Kasumi-1 (cell line): Measurements from ENCODE around the gene PITPNB.

Experiments
- DNase-seq, 2 experiments: peaks; one replicate each; lab custom pipeline; 2025; lab: John Stamatoyannopoulos, UW

PITPNB gene

DNA sequence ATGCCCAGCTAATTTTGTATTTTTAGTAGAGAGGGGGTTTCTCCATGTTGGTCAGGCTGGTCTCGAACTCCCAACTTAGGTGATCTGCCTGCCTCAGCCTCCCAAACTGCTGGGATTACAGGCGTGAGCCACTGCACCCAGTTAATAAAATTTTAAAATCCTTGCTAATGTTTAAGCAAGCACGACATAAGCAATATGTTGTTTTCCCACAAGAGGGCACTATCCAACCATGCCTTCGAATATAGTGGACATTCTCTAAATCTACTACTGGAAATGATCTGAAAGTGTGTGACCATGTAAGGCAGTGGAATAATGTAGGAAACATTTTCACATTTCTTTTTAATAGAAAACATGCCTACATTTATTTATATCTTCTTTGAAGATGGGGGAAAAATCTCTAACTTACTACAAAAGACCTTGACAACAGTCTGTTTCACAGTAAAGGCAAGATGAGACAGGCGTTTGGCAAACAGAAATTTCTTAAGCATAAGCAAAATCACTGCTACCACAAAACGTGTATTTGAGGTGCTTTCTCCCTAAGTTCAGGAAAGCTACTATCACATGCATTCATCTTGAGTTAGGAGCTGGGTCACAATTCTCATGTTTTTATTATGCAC lies 38.2 kb downstream of the PITPNB start:
- peak; percentile 71 to 83 for DNase-seq

DNA sequence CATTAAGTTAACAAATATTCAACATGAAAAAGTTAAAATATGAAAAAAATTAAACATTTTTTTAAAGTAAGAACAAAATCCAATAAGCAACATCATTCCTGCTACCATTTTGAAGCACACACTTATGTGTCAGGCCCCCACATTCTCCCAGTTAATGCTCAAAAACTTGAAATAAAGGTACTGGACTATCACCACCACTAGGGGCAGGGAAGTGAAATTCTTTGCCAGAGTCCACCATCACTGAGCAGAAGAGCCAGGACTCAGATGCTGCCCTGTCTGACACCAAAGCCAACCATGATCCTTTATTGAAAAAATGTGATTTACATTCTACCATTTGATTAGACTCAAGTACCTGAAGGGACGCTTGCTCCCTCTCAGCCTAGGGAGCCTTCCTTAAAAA lies 39.1 kb downstream of the PITPNB start:
- peak; percentile 45 to 56 for DNase-seq

DNA sequence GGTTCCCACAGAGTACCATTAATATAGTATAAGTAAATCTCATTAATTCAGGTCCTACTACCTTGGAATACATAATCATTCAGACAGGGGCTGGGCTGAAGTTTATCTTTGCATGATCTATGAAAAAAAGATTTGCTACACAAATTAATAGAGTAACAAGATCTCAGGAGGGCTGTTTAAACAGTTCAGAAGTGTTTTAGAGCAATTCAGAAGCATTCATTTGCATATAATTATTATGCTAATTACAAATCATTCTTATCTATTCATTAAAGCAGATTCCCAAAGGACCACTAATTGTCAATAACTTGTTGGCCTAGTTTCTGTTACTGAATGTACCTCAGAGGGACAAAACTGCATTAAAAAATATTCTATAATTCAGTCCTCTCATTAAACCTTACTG lies 40.5 kb downstream of the PITPNB start:
- no peak for DNase-seq

GRCh38 chr22:27877501-27877900 lies 41.6 kb downstream of the PITPNB start:
- no peak for DNase-seq

GRCh38 chr22:27876684-27877083 lies 42.4 kb downstream of the PITPNB start:
- DNase-seq: no peak

DNA sequence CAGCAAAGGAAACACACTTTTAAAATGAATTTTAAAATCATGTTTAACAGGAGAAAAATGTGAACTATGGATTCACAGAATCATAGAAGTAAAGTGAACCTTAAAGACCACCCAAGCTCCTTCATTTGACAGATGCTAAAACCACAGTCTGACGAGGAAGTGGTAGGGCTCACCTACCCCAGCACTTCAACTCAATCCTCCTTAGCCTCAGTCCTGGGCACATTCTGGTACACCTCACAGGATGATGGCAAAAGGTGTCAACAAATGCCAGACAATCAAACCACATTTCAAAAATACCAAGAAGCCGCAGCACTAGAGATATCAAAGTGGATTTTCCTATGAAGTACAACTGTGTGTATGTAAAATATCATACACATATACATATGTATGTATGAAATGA lies 43.1 kb downstream of the PITPNB start:
- no peak for DNase-seq

GRCh38 chr22:27874764-27875163 lies 44.3 kb downstream of the PITPNB start:
- DNase-seq: no peak

DNA sequence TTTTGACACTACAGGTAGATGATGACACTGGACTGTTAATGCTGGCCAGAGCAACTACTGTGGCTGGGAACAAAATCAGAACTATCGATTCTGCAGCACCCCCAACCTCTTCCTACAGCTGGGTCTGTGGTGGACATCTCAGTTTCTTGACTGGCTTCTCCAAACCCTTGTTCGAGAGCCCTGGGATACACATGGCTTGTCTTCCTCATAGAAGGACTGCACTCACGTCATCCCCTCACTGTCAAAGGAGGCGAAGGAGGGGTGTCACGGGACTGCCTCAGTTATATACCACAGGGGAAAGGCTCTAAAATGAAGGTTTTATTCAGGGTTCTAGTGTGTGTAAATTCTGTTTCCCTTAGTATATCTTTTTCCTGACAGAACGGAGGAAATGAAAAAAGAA lies 44.9 kb downstream of the PITPNB start:
- no peak for DNase-seq

GRCh38 chr22:27873472-27873871 lies 45.6 kb downstream of the PITPNB start:
- no peak for DNase-seq

DNA sequence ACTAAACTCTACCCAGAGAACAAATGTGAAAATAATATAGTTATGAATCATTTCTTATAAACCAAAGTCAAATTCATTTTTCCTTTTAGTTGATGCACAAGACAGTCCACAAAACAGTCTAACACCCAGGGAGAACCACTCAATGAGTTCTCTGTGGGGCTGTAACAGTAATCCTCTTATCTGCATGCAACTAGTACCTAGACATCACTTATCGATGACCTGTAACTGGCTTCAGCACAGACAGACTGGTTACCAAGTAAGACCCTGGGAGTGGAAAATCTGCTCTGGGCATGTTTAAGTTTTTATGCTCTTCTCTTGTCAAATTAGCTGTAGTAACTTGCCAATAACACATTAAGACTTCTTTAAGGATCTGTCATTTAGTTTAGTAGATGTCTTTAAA lies 46.6 kb downstream of the PITPNB start:
- no peak for DNase-seq

GRCh38 chr22:27871306-27872014 lies 47.6 kb downstream of the PITPNB start:
- DNase-seq: no peak

- DNase-seq: no peak
These were observed 48.5 kb downstream of the PITPNB start for GRCh38 chr22:27870234-27871191.

- no peak for DNase-seq
These were observed 50.2 kb downstream of the PITPNB start for GRCh38 chr22:27868732-27869282.

- no peak for DNase-seq
These were observed 50.9 kb downstream of the PITPNB start for GRCh38 chr22:27867953-27868731.

- no peak for DNase-seq
These were observed 51.7 kb downstream of the PITPNB start for GRCh38 chr22:27867085-27867952.

DNA sequence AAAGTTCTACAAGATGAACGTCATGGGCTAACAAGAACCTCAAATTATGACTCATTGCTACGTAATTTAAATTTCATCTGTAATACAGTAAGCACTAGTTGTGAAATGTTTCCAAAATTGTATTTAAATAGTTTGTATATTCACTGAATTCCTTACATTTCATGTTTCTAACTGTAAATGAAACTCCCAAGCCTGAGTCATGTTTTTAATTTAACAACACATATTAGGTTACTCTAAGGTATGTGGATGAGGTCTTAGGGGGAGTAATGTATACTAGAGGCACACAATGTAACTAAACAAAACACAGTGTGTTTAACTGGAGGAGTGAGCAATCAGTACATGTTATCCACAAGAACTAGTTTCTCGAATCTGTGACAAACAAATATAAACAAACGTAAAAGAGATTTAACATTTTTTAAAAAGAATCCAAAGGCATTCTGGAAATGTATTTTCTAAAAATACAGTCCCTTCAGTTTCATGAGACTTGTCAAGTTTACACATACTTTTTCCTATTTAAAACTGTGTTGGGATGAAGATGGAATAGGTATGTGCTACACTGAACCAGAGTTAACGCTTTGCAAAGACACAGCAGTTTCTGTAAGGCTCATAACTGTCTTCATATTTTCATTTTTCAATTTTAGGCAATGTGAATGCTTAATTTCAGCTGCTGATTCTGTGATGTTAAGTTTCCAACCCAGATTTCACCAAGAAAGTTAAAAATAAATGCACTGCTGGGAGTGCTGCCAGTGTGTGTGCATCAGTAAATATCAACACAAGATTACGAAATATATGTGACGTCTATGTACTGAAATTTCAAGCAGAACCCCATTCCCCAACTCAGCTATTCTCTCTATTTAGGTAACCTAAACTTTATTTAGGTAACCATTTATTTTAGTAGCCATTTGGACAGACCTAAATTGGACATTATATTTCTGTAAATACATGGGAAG lies 52.6 kb downstream of the PITPNB start:
- DNase-seq: no peak

DNA sequence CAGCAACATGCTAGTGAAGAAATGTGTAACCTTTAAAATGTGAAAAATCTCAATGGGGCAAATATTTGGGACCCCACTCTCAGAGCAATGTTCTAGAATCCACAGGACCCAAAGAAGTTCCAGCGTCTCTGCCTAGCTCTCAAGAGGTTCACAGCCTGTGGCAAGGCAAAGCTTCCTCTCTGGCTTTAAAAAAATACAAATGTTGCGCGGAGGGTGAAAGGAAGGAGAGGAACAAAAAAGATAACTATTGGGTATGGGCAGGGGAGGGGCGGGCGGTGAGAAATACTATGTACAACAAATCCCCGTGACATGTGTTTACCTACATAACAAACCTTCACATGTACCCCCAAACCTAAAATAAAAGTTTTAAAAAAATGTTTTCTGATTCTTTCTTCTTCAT lies 53.6 kb downstream of the PITPNB start:
- no peak for DNase-seq

DNA sequence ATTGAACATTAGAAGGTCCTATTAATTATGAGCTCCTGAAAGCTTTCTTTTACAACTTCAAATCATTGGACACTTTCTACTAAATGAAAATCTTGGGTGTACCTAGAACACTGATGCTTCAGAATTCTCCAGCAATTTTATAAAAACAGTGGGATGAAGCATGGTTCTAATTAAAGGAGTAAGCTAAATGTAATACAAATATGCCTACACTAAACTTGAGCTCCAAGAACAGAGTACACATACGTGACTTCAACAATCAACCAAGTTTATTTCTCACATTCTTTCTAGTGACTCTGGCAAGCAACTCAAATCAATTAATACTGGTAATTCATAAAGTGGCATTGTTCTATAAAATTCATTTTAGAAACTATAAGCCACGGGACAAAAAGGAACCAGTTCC lies 55.5 kb downstream of the PITPNB start:
- DNase-seq: no peak

- DNase-seq: no peak
These were observed 56.1 kb downstream of the PITPNB start for GRCh38 chr22:27863001-27863400.

- no peak for DNase-seq
These were observed 59.7 kb downstream of the PITPNB start for GRCh38 chr22:27859336-27859735.
